Kidney (tissue), 14 donors: ENCODE results near the gene EDN1. TPM values are rescaled to one million over a fixed set of nuclear protein-coding genes. Genes with fewer than 3 reads are reported as not detected.
"Not testable (repeated sequence)": the region's sequence is repeated elsewhere in the genome, so short reads cannot be mapped to it uniquely, and the experiment has no call there.

Experiments
- DNase-seq, 5 donors: peaks; one replicate each; pipeline ENCODE4 v3.0.0-alpha.2; 2013 to 2020
- FAIRE-seq: peaks from 2 replicates; lab custom pipeline; 2012; peaks lifted over from hg19 to GRCh38; lab: Jason Lieb, UNC
- H3K27ac ChIP-seq, 2 donors: one replicate each; pipeline ENCODE4 v1.7.0; 2013; ENCODE audit warnings: low read depth in 2 of 2, low read length in 2 of 2, inconsistent platforms in 1 of 2
- H3K27me3 ChIP-seq: one replicate; pipeline ENCODE4 v1.7.1; 2013; ENCODE audit warnings: low read length, inconsistent platforms; ENCODE audit not compliant: control insufficient read depth, insufficient read depth
- H3K36me3 ChIP-seq, 3 donors: one replicate each; pipeline versions ENCODE4 v1.7.0 to v1.7.1; 2013; ENCODE audit warnings: low read length in 3 of 3, control low read depth in 1 of 3, inconsistent platforms in 1 of 3; ENCODE audit not compliant: insufficient read depth in 3 of 3, control insufficient read depth in 2 of 3
- H3K4me1 ChIP-seq, 3 donors: one replicate each; pipeline versions ENCODE4 v1.7.0 to v1.7.1; 2013; ENCODE audit warnings: low read length in 3 of 3, inconsistent platforms in 1 of 3, low read depth in 1 of 3; ENCODE audit not compliant: control insufficient read depth in 2 of 3, insufficient read depth in 2 of 3
- H3K4me3 ChIP-seq, 3 donors: one replicate each; pipeline versions ENCODE4 v1.7.0 to v1.8.1; 2013; ENCODE audit warnings: low read length in 3 of 3, control low read depth in 1 of 3, inconsistent platforms in 1 of 3
- H3K9ac ChIP-seq, 3 donors: one replicate each; pipeline versions ENCODE4 v1.7.0 to v1.7.1; 2013; ENCODE audit warnings: low read length in 3 of 3, control low read depth in 1 of 3, inconsistent platforms in 1 of 3
- H3K9me3 ChIP-seq, 3 donors: one replicate each; pipeline versions ENCODE4 v1.7.0 to v1.7.1; 2013; ENCODE audit warnings: low read length in 3 of 3, control low read depth in 1 of 3, inconsistent platforms in 1 of 3; ENCODE audit not compliant: control insufficient read depth in 2 of 3, insufficient read depth in 1 of 3
- CTCF ChIP-seq: IDR thresholded peaks from 3 replicates; pipeline ENCODE4 v1.5.1; 2012; ENCODE audit warnings: mild to moderate bottlenecking, moderate library complexity, borderline replicate concordance; ENCODE audit not compliant: insufficient read depth; ENCODE audit errors: extremely low read depth
- intact Hi-C: fragments of 100-400 bp; cut with DNase I; formaldehyde crosslinking; loops from one replicate; pipeline ENCODE4 v1.11.1; 2022
- polyA plus RNA-seq: library from polyadenylated mRNA; stranded (reverse); fragments of 350-450 nt; fragmentation: Illumina TruSeq; extraction: RNeasy Lipid Tissue Mini Kit (QIAGEN cat#74804); gene quantifications from one replicate; pipeline ENCODE4 v1.2.3, GENCODE V29; 2014; ENCODE audit warnings: low read depth, low replicate concordance; ENCODE audit not compliant: insufficient read depth
- total RNA-seq: library from RNA; stranded (reverse); fragmentation: NEBNext Ultra II Directional; extraction: Animal tissue kit (Norgen Biotek cat#: 25700); gene quantifications from one replicate; pipeline ENCODE4 v1.2.1, GENCODE V29; 2021
- donor health status: control.
- donor health status: control.
- donor health status: control.
- donor health status: control.
- donor health status: control.
- donor health status: DM: yes; HTN: yes; CAD: no.
- donor health status: Normal renal cell carcinoma (clear cell type).

The EDN1 gene
- total and polyA plus RNA-seq, 2 donors from 2014 or later, result 3.4 to 16.6 TPM

DNA sequence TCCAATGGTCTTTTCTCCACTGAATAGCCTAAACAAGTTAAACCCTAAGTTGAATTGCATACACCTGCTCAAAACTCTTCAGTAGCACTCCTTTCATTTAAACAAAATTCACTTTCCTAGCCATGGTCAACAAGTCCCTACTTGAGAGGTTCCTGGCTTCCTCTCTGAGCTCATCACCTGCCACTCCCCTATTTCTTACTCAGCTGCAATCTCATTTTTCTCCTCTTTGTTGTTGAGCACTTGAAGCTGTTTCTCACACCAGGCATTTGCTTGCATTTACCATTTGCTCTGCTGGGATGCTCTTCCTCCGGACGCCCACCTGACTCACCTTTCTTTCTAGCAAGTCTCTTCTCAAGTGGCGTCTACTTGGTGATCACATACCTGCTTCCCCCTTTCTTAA is 38.5 kb downstream of the EDN1 start:
- no peak for TF ChIP-seq CTCF
- intact Hi-C loops, result no loop called here
- Histone ChIP-seq H3K27me3 (no peaks in the 10 kb centered on the region), H3K4me1 (peaks cover 0 to 8% (median 0%) of the 10 kb centered on the region in 3 donors), H3K4me3 (no peak overlapping the region), H3K9ac (no peak overlapping the region), H3K9me3 (no peaks in the 10 kb centered on the region), H3K27ac (no peak overlapping the region), H3K36me3 (no peaks in the 10 kb centered on the region)
- DNase-seq (no peak), FAIRE-seq (no peak)

- H3K9me3 ChIP-seq, result no peaks in the 10 kb centered on the region
- FAIRE-seq (no peak), DNase-seq (no peak)
- H3K36me3 ChIP-seq, result no peaks in the 10 kb centered on the region
- peaks cover 0 to 14% (median 2%) of the 10 kb centered on the region in 3 donors for H3K4me1 ChIP-seq
- H3K9ac ChIP-seq, result no peak overlapping the region
- H3K4me3 ChIP-seq, result no peak overlapping the region
- no peaks in the 10 kb centered on the region for H3K27me3 ChIP-seq
- TF ChIP-seq CTCF, result no peak
- H3K27ac ChIP-seq, result peak overlapping the region; percentile 10 to 45
- intact Hi-C loops, result no loop called here
Measured at GRCh38 chr6:12331474-12331873, 41.3 kb downstream of the EDN1 start.

DNA sequence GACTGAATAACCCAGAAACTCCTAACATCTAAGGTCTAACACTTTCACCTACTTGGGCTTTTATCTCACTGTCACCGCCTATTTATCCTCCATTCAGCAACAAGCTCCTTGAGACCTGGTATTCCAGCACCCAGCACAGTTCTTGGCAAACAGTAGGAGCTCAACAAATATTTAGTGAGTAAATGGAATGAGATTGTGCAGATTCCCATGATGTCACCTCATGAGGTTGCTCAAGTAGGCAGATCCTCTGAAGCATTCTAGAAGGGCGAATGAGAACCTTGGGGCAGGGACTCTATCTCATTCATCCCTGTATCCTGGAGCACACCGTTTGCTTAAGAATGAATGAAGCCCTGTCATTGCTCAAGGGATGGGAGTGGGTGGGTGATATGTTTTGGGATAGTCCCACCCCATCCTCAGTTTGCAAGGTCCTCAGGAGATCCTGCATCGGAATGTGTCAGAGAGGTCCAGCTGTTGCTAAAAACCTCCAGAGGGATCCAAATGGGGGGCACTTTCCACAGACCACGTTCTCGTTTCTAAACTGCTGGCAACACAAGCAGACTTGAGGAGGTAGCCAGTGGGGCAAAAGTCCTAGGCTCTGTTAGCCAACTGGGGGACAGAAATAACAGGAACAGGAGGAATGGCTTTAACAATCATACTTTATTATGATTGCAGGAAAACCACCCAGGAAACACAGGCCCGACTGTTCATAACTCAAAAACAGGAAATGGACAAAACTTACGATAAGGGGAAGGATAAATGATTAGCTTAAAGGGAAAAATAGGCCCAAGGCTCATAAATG is 42.0 kb downstream of the EDN1 start:
- DNase-seq (no peak), FAIRE-seq (no peak)
- intact Hi-C loops, result no loop called here
- Histone ChIP-seq H3K4me1 (peaks cover 0 to 14% (median 2%) of the 10 kb centered on the region in 3 donors), H3K4me3 (no peak overlapping the region), H3K36me3 (no peaks in the 10 kb centered on the region), H3K27me3 (no peaks in the 10 kb centered on the region), H3K9me3 (no peaks in the 10 kb centered on the region), H3K27ac (peak overlapping the region; percentile 10 to 45), H3K9ac (no peak overlapping the region)
- TF ChIP-seq CTCF, result no peak

DNA sequence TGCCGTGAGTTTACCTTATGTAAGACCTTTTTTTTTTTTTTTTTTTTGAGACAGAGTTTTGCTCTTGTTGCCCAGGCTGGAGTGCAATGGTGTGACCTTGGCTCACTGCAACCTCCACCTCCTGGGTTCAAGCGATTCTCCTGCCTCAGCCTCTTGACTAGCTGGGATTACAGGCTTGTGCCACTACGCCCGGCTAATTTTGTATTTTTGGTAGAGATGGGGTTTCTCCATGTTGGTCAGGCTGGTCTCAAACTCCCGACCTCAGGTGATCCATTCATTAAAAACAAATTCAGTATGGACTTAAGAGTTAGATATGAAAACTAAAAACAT is 42.6 kb downstream of the EDN1 start:
- H3K4me3 ChIP-seq, intact Hi-C loops, H3K9ac ChIP-seq, H3K27me3 ChIP-seq, DNase-seq, H3K9me3 ChIP-seq, H3K36me3 ChIP-seq, H3K27ac ChIP-seq, FAIRE-seq: not testable (repeated sequence)
- H3K4me1 ChIP-seq, result peaks cover 0 to 14% (median 2%) of the 10 kb centered on the region in 3 donors
